MM.1S (cell line): ENCODE data around the gene KCNS1.

Experiments used
- CTCF ChIP-seq: fragments of 300-600 bp; sonication (generic); IDR thresholded peaks from 2 replicates; pipeline ENCODE4 v1.5.1; 2016; ENCODE audit warnings: antibody characterized with exemption, low read length, mixed read lengths
- EZH2phosphoT487 ChIP-seq: fragments of 300-600 bp; sonication (generic); IDR thresholded peaks from 2 replicates; pipeline ENCODE4 v1.6.1; 2018; ENCODE audit warnings: antibody characterized with exemption, low read length

DNA sequence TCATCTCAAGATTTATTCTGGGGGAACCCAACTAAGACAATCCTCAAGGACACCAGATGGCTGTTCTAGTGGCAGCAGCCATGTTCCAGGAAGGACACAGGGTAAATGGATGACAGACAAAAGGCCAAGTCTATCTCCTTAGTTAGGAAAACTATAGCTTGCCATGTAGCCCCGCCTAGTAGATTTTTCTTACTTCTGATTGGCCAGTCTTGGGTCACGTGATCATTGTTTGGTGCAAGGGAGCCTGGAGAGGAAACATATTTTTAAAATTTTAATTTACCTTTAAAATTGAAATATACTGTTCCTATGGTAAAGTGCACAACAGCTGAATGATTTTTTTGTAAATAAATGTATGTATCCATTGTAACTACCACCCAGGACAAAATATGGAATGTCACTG, 4.4 kb upstream of the KCNS1 start:
- TF ChIP-seq EZH2phosphoT487 (no peak), CTCF (no peak)
